ENCODE measurements around the gene CTRB1. TPM values are rescaled to one million over a fixed set of nuclear protein-coding genes. Genes with fewer than 3 reads are reported as not detected.
"Not testable (repeated sequence)": the region's sequence is repeated elsewhere in the genome, so short reads cannot be mapped to it uniquely, and the experiment has no call there.

CTRB1 gene
- total and polyA plus RNA-seq, 8 donors = 0.12 to 0.20 (median 0.20) TPM; not detected in 5

DNA sequence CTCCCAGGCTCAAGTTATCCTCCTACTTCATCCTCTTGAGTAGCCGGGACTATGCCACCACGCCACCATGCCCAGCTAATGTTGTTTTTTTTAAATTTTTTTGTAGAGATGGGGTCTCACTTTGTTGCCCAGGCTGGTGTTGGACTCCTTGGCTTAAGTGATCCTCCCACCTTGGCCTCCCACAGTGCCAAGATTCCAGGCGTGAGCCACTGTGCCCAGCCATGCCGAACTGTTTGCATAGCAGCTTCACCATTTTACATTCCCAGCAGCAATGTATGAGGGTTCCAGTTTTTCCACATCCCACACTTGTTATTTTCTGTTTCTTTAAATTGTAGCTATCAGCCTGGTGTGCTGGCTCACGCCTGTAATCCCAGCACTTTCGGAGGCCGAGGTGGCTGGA, 2.2 kb upstream of the CTRB1 start:
- Histone ChIP-seq H3K4me3 (no peak overlapping the region), H3K9me3 (no peaks in the 10 kb centered on the region), H3K36me3 (no peaks in the 10 kb centered on the region), H3K27me3 (no peaks in the 10 kb centered on the region), H3K27ac (no peak overlapping the region), H3K4me1 (peaks cover 0 to 7% of the 10 kb centered on the region in 2 donors)
- intact Hi-C loops (cut with DNase I) = no loop called here
- no peak for TF ChIP-seq CTCF (IDR thresholded peaks at IDR 0.05)
- ATAC-seq = no peak
- DNase-seq = no peak

DNA sequence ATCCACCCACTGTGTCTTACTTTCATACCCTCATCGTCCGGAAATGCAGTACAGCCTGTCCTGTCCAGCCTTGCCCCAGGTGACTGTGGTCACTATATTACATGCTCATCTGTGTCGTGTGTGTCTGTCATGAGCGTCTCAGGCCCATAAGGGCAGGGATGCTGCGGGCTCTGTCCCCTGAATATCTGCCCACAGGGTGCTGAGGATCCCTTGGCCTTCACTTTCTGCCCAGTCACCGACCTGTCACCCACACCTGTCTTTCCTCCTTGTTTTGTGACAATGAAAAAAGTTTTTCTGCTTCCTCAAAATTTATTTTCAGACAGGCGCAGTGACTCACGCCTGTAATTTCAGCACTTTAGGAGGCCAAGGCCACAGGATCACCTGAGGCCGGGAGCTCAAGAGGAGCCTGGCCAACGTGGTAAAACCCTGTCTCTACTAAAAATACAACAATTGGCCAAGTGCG, 1.4 kb upstream of the CTRB1 start:
- H3K27ac ChIP-seq = no peak overlapping the region
- H3K27me3 ChIP-seq = no peaks in the 10 kb centered on the region
- intact Hi-C loops (cut with DNase I) = no loop called here
- peaks cover 0 to 7% of the 10 kb centered on the region in 2 donors for H3K4me1 ChIP-seq
- H3K9me3 ChIP-seq = no peaks in the 10 kb centered on the region
- H3K4me3 ChIP-seq = no peak overlapping the region
- TF ChIP-seq CTCF (IDR thresholded peaks at IDR 0.05) = no peak
- no peak for DNase-seq
- no peaks in the 10 kb centered on the region for H3K36me3 ChIP-seq
- ATAC-seq = no peak

DNA sequence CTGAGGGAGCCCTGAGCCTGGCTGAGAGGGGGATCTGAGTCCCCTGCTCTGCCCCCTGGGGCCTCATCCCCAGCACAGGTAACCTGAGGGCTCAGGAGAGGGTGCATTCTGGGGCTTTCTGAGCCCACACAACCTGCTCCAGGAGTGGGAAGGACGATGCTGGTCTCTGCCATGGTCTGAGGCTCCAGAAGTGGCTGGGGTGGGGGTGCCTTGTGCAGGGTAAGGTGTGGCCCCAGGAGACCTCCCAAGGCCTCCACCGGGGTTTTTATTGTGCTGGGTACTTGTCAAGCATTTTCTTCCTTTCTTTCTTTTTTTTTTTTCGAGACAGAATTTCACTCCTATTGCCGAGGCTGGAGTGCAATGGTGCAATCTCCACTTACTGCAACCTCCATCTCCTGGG, 300 bp downstream of the CTRB1 start:
- no peaks in the 10 kb centered on the region for H3K27me3 ChIP-seq
- peaks cover 0 to 7% of the 10 kb centered on the region in 2 donors for H3K4me1 ChIP-seq
- H3K36me3 ChIP-seq = no peaks in the 10 kb centered on the region
- no peak for DNase-seq
- TF ChIP-seq CTCF (IDR thresholded peaks at IDR 0.05) = no peak
- H3K9me3 ChIP-seq = no peaks in the 10 kb centered on the region
- H3K27ac ChIP-seq = no peak overlapping the region
- ATAC-seq = no peak
- intact Hi-C loops (cut with DNase I) = no loop called here
- H3K4me3 ChIP-seq = no peak overlapping the region

DNA sequence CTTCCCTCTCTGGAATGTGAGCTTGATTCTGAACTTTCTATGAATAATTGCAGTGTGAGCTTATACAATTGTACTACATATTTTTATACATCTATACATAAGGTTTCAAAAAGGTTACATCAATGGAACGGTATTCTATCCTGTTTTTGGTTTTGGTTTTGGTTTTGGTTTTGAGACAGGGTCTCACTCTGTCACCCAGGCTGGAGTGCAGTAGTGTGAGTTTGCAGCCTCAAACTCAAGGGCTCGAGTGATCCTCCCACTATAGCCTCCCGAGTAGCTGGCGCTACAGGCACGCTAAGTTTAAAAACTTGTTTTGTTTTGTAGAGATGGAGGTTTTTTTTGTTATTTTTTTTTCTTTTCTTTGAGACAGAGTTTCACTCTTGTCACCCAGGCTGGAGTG, 1.1 kb downstream of the CTRB1 start:
- no peak for TF ChIP-seq CTCF (IDR thresholded peaks at IDR 0.05)
- Histone ChIP-seq H3K9me3 (no peaks in the 10 kb centered on the region), H3K4me1 (peaks cover 0 to 7% of the 10 kb centered on the region in 2 donors), H3K36me3 (no peaks in the 10 kb centered on the region), H3K27me3 (peaks cover 0 to 7% of the 10 kb centered on the region in 2 donors), H3K27ac (no peak overlapping the region), H3K4me3 (no peak overlapping the region)
- no peak for DNase-seq
- no peak for ATAC-seq
- intact Hi-C loops (cut with DNase I) = no loop called here

- Histone ChIP-seq H3K27ac (no peak overlapping the region), H3K27me3 (peaks cover 0 to 24% of the 10 kb centered on the region in 2 donors), H3K36me3 (peaks cover 0 to 3% of the 10 kb centered on the region in 2 donors), H3K4me3 (no peak overlapping the region), H3K9me3 (no peaks in the 10 kb centered on the region), H3K4me1 (peaks cover 0 to 7% of the 10 kb centered on the region in 2 donors)
- intact Hi-C loops (cut with DNase I) = no loop called here
- DNase-seq (no peak), ATAC-seq (no peak)
- no peak for TF ChIP-seq CTCF (IDR thresholded peaks at IDR 0.05)
Observed at GRCh38 chr16:75222271-75222783, 3.5 kb downstream of the CTRB1 start.

- H3K9me3 ChIP-seq; H3K27ac ChIP-seq; H3K4me3 ChIP-seq; ATAC-seq; intact Hi-C loops (cut with DNase I); H3K4me1 ChIP-seq; DNase-seq: not testable (repeated sequence)
- peaks cover 0 to 11% of the 10 kb centered on the region in 2 donors for H3K36me3 ChIP-seq
- peaks cover 0 to 24% of the 10 kb centered on the region in 2 donors for H3K27me3 ChIP-seq
Observed at GRCh38 chr16:75223129-75223528, 4.3 kb downstream of the CTRB1 start.
